Endothelial cell of hepatic sinusoid (primary cell): ENCODE data around the gene CHN1.

Experiments
- in situ Hi-C: cut with HindIII; loops from 2 replicates; pipeline ENCODE4 v1.10.0; 2017; ENCODE audit warnings: low sequenced_read_pairs

CHN1 gene

DNA sequence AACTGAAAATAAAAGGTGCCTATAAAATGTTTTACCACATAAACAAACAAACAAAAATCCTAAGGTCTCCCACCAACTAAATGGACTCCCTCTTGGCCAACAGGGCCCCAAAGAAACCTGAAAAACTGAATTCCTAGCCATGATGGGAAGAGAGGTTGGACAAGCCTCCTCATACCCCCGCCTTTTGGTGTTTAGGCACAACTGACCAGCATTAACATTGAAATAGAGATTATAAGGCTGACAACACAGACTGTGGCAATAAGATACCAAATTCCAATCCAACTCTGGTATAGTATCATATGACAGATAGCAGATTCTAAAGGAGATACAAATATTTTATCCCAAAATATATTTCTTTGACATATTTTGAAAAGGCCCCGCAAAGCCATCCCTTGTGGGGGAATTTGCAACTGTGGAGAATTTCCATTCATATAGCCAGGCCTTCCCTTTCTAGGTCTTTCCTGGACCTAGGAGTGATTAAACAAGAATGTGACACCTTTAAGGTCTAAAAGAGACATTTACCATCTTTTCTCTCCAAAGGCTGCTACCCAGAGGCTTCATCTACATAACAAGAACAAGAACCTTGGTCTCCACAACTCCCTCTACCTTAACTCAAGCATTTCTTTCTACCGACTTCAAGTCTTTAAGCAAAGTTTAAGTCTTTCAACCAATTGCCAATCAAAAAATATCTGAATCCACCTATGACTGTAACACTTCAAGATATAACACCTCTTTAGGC, 80.0 kb downstream of the CHN1 start:
- in situ Hi-C loops: loop anchor here (5.0 kb wide), 2 partner anchors 47 to 53 kb away; no protein-coding TSS in a partner anchor

DNA sequence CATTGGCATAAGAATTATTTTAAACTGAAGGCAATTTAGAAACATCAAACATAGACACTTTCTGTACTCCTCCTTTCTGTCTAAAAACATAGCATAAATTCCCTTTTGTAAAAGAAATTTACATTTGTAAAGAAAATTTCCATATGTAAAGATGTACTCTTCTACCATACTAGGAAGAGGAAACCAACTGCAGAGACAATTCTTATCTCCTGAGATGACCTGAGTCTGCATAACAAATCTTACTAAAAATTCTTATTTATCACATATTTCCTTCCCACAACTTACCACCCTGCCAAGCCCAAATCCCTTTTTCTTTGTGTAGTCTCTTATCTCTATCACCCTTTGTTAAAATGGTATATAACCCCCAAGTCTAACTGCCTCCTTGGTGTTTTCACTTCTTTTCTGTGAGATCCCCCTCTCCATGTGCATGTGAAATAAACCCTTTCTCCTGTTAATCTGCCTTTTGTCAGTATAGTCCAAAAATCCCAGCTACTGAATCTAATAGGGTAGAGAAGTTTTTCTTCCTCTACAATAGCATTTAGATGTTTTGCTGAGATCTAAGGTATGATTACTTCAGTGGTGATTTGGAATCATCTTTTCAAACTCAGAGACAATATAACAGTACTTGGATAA, 81.0 kb downstream of the CHN1 start:
- in situ Hi-C loops: no loop called here

GRCh38 chr2:174919947-174920595, 85.1 kb downstream of the CHN1 start:
- in situ Hi-C loops: no loop called here

GRCh38 chr2:174918886-174919526, 86.2 kb downstream of the CHN1 start:
- in situ Hi-C loops: no loop called here

GRCh38 chr2:174916270-174916930, 88.8 kb downstream of the CHN1 start:
- in situ Hi-C loops: no loop called here

- in situ Hi-C loops: no loop called here
Observed at GRCh38 chr2:174914853-174915760, 90.1 kb downstream of the CHN1 start.

DNA sequence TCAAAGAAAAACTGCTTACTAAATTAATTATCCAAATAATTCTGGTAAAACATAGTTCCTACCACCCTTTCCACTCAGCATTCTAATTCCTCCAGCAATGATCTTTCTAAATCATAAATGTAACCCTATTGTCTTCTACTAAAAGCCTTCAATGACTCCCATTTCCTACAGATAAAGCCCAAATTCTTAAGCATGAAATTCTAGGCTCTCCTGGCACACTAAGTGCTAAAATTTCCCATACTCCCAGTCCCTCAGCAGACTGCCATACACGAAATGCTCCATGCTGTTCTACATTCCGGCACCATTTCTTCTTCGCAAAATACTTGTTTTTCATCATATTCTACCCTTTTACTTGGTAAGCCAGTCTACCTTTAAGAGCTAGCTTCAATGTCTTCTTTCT, 96.9 kb downstream of the CHN1 start:
- in situ Hi-C loops: no loop called here

DNA sequence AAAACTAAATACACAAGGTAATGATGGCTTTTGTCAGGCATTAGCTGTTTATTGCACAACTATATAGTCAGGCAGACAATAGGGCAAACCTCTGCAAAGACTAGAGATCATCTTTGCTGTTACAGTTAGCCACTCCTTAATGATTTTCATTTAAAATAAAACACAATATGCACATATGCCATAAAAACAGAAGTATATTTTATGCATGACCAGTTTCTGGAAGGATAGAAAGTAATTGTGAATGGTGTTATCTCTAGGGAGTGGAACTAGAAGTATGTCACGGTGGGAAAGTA, 102.0 kb downstream of the CHN1 start:
- in situ Hi-C loops: no loop called here

DNA sequence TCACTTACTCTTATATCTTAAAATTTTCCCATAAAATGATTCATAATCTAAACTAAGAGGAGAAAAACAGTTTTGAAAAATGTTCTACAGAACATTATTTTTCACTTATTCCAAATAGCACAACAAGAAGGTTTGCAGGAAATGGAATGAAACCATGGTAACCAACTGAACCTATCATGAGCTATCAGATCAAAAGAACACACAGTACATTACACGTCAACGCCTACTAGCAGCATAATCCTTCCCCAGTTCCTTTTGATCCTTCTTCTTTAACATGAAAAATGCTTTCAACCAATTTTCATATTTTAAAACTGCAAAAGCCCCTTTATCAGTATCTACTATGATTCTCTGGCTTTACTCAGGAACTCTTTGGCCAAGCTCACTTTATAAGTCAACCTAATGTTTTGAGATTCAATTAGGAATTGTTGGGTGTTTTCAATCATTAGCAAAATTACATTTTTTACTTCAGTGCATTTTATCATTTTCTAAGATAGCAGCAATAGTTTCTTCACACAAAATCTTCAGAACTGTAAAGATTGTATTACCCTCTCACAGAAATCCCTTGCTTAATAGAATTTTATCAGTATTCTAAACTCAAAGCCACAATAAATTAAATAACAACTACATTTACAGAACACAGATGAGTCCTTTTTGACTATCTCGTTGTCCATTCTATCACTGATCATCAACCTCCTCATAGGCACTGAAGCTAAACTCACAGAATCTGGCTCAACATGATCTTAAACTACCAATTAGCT, 102.5 kb downstream of the CHN1 start:
- in situ Hi-C loops: no loop called here

- in situ Hi-C loops: no loop called here
Observed at GRCh38 chr2:174901075-174901474, 104.1 kb downstream of the CHN1 start.

GRCh38 chr2:174897286-174897685, 107.9 kb downstream of the CHN1 start:
- in situ Hi-C loops: no loop called here

DNA sequence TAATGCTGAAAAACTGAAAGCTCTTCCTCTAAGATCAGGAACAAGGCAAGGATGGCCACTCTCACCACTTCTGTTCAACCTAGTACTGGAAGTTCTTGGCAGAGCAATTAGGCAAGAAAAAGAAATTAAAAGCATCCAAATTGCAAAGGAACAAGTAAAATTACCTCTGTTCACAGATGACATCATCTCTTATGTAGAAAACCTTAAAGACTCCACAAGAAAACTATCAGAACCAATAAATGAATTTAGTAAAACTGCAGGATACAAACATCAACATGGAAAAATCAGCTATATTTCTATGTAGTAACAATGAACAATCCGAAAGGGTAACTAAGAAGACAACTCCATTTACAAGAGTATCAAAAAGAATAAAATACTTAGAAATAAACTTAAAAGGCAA, 112.2 kb downstream of the CHN1 start:
- in situ Hi-C loops: no loop called here

GRCh38 chr2:174892546-174892945, 112.6 kb downstream of the CHN1 start:
- in situ Hi-C loops: no loop called here

GRCh38 chr2:174888646-174889271, 116.4 kb downstream of the CHN1 start:
- in situ Hi-C loops: no loop called here

- in situ Hi-C loops: no loop called here
Observed at GRCh38 chr2:174888146-174888545, 117.0 kb downstream of the CHN1 start.

DNA sequence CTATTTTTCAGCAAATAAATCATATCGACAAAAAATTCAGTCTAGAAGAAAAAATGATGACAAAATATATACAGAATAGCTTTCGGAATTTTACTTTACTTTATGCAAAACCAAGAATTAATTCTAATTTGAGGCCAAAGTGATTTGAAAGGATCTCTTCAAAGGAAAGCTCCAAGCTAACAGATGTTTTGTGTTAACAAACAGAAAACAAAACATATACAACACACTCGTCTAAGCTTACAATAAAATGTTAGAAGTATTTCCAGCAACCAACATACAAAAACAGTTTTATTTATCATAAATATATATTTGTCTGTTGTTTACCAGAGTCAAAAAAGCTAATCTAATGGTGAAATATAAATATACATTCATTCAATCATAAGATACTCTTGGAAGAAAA, 122.8 kb downstream of the CHN1 start:
- in situ Hi-C loops: no loop called here

DNA sequence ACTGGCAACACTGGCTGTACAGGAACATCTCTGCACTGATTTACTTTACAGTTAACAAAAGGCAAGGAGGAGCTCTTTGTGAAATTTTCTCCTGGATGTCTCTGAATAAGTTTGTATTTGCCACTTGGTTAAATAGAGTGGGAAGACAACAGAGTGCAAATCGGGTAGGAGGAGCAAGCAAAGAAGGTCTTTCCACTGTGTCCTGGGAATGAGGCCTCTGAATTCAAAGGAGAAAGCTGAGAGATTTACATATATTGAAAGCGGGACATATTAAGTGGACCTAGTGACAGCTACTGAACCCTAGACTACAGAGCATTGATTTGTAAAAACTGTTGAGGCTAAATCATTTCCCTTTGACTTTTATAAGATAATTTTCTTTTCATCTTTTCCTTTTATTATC, 123.5 kb downstream of the CHN1 start:
- in situ Hi-C loops: no loop called here

DNA sequence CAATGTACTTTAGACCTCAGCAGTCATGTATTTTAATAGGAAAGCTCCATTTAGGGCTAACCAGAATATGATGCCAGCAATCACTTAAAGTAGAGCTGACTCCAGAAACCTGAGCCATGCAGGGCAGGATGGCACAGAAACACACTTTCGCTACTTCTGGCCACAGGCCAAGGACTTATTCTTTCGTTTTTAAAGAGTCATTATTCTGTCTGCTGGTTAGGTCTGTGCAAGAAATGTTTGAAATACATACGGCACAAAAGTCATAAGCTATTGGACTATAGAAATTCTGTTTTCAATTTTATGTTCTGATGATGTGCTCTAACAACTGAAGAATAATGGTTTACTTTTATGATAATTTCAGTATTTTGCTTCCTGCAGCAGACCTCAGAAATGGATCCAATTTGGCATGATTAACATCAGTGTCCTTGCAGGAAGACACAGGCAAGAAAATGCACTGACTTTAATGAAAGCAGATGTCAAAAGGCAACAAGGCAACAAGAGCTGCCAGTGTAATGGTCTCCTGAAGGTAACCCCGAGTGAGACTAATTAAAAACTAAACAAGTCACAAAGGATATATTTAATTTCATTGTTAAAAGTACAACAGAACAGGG, 126.5 kb downstream of the CHN1 start:
- in situ Hi-C loops: no loop called here

DNA sequence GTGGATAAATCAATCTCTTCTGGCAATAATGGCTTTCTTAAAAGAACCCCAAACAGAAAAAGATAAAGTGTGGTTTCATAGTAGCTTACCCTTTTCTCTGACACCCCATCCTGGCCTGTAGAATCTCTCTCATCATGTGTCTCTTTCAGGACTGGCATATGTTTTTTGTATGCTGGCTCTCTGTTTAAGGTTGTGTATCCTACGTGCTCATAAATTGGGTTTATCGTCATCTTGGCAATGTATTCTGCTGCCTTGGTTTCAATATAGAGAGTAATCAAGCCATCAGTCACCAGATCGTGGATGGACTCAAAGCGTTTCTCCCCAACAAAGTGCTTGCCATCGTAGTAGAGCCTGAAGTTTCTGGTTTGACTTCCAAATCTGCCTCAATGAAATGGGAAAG, 127.4 kb downstream of the CHN1 start:
- in situ Hi-C loops: no loop called here
